Measurements from ENCODE around the gene PSAT1. TPM values are rescaled to one million over a fixed set of nuclear protein-coding genes. Genes with fewer than 3 reads are reported as not detected.
A peak's percentile ranks its signal among the peaks of the same experiment; 100 is the strongest.

PSAT1 gene
- total and polyA plus RNA-seq, 2 of the 13 experiments (the other 11 are each of a cell fraction or from before 2014, with no cell fraction given), result 135 to 229 TPM

DNA sequence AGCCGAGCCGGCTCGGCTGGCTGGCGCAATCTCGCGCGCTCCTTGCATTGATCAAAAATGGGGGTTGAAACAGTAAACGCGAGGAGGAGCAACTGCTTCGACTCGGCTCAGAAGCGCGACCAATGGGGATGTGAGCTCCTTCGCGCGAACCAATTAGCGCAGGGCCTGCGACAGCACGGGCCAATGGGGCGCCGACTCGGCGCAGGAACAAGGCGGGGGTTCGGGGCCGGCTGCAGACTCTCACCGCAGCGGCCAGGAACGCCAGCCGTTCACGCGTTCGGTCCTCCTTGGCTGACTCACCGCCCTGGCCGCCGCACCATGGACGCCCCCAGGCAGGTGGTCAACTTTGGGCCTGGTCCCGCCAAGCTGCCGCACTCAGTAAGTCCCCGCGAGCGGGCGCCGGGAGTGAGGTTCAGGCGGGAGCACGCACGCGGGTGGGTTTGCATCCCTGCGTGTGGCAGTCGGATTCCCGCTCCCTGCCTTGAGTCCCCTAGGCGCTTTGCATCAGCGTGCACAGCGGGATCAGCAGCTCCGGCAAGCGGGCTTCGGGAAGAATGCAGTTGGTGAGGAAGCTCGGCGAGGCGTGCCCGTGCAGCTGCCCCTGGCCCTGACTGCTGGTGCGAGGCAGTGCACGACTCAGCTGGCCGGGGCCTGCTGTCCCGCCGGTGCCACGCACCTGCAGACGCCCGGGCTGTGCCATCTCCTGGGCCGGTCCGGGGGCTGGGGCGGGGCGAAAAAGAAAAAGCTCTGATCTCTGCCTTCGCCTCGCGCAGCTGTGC is at the start of gene PSAT1 (continued):
- no peak for TF ChIP-seq ZBTB40 (IDR thresholded peaks at IDR 0.05)
- TF ChIP-seq ZBTB40 (CRISPR knock-in tag; IDR thresholded peaks at IDR 0.05), result peak; percentile 82
- no peak for TF ChIP-seq ZBTB3 (CRISPR knock-in tag; IDR thresholded peaks at IDR 0.05; ENCODE audit: borderline replicate concordance, low read depth)
- no peak; the same call in 1 of the 2 replicates for TF ChIP-seq KDM5A (IDR thresholded peaks at IDR 0.05; ENCODE audit: borderline replicate concordance, low read length)
- TF ChIP-seq UBTF (CRISPR knock-in tag; IDR thresholded peaks at IDR 0.05), result peak; percentile 80
- no peak for TF ChIP-seq ZNF253 (CRISPR knock-in tag; IDR thresholded peaks at IDR 0.05; ENCODE audit: borderline replicate concordance)
- TF ChIP-seq SP1 (IDR thresholded peaks at IDR 0.05), result no peak
- 0 out of 2 replicates have a peak, but pooled peaks have one; percentile 27 for TF ChIP-seq SP1 (CRISPR knock-in tag; IDR thresholded peaks at IDR 0.05)
- TF ChIP-seq, protein P1, sequence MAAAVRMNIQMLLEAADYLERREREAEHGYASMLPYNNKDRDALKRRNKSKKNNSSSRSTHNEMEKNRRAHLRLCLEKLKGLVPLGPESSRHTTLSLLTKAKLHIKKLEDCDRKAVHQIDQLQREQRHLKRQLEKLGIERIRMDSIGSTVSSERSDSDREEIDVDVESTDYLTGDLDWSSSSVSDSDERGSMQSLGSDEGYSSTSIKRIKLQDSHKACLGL (CRISPR knock-in tag; IDR thresholded peaks at IDR 0.05), result peak; percentile 57; the same call in 1 of the 2 replicates
- TF ChIP-seq FOXA3 (CRISPR knock-in tag; IDR thresholded peaks at IDR 0.05), result peak; percentile 45
- no peak for TF ChIP-seq ZSCAN25 (CRISPR knock-in tag; IDR thresholded peaks at IDR 0.05)
- TF ChIP-seq, protein P2, sequence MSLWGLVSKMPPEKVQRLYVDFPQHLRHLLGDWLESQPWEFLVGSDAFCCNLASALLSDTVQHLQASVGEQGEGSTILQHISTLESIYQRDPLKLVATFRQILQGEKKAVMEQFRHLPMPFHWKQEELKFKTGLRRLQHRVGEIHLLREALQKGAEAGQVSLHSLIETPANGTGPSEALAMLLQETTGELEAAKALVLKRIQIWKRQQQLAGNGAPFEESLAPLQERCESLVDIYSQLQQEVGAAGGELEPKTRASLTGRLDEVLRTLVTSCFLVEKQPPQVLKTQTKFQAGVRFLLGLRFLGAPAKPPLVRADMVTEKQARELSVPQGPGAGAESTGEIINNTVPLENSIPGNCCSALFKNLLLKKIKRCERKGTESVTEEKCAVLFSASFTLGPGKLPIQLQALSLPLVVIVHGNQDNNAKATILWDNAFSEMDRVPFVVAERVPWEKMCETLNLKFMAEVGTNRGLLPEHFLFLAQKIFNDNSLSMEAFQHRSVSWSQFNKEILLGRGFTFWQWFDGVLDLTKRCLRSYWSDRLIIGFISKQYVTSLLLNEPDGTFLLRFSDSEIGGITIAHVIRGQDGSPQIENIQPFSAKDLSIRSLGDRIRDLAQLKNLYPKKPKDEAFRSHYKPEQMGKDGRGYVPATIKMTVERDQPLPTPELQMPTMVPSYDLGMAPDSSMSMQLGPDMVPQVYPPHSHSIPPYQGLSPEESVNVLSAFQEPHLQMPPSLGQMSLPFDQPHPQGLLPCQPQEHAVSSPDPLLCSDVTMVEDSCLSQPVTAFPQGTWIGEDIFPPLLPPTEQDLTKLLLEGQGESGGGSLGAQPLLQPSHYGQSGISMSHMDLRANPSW (CRISPR knock-in tag; IDR thresholded peaks at IDR 0.05; ENCODE audit: borderline replicate concordance), result 0 out of 2 replicates have a peak, but pooled peaks have one; percentile 1

All from HepG2 (cell line).